K562 treated with DMSO at 1 percent for 4 hours (cell line): Measurements from ENCODE around the gene PLK1. TPM values are rescaled to one million over a fixed set of nuclear protein-coding genes. Genes with fewer than 3 reads are reported as not detected.

Experiments used
- total RNA-seq: library from RNA; unstranded; fragments of 300-600 nt; gene quantifications from 2 replicates; pipeline ENCODE4 v1.2.3, GENCODE V29; 2022; ENCODE audit not compliant: insufficient read depth

Gene PLK1
- total RNA-seq = 110 and 119 TPM in 2 replicates

DNA sequence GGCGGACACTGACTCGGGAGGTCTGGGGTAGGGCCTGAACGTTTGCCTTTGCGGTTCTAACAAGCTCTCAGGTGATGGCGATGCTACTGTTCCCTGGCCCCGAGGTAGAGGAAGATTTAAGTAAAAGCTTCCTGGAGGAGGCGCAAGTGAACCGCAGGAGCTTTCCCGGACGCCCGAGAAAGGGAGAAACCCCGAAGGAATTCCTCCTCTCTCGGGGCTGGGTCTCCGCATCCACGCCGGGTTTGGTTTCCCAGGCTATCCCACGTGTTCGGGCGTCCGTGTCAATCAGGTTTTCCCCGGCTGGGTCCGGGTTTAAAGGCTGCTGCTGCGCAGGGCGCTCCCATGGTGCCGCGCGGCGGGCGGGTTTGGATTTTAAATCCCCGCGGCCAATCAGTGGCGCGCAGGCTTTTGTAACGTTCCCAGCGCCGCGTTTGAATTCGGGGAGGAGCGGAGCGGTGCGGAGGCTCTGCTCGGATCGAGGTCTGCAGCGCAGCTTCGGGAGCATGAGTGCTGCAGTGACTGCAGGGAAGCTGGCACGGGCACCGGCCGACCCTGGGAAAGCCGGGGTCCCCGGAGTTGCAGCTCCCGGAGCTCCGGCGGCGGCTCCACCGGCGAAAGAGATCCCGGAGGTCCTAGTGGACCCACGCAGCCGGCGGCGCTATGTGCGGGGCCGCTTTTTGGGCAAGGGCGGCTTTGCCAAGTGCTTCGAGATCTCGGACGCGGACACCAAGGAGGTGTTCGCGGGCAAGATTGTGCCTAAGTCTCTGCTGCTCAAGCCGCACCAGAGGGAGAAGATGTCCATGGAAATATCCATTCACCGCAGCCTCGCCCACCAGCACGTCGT is at the start of gene PLK1:
TSS of gene PLK1 (plus strand) at position 460 of the 844 bp plus-strand sequence. CDS start at position 504, 44 bp downstream.

DNA sequence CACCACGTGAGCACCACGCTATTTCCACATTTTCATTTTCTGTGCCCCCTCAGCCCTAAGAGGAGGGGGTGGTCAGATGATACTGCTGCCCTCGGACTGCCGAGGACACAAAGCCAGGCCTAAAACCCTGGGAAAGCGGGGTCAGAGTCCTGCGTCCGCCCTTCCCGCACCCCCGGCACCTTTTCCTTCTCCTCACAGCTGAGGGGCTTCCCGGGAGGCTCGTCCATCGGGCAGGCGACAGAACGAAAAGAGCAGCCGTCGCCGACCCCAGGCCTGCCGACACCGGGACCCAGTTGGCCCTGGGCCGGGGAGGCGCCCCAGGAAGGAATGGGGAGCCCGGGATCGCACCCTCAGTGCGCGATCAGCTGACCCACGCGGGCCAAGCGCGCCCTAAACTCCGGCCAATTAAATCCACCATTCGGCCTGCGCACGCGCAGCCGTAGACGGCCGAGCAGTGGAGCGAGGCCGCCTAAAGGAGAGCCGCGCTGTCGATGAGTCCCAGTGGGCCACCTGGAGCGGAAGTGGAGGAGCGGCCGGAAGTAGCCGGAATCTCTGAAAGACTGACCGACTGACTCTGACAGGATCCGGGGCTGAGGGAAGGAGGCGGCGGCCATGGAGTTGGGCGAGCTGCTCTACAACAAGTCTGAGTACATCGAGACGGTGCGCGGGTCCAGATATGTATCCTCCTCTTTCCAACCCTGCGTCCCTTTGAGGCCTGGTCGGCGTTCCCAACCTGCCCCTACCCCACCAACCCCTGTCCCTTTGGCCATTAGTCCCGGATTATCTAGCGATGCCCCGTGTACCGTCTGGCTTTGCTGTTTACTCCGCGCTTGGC is 37.5 kb upstream of the PLK1 start, which contains the start of the genes DCTN5 and PALB2:
TSS of gene DCTN5 (plus strand) at position 536 of the 835 bp plus-strand sequence. CDS start at position 613, 77 bp downstream.
TSS of gene PALB2 (minus strand) at position 380 of the 835 bp plus-strand sequence. CDS start at position 227, 153 bp downstream.

DNA sequence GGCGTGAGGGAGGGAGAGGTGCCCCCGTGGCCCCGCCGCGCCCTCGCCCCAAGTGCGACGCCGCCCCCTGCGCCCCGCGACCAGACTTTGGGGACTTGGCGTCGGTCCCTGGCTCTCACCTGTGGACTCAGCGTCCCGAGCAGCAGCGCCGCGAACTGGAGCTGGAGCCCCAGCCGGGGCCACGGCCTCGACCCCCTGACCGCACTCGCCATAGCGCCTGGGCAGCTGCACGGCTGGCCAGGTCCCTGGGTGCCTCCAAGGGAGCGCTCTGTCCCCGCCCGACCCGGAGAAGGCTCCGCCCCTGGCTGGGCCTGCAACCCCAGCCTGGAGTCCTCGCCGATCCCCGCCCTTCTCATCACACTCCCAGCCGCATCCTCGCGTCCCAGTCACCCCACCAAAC is 34.3 kb downstream of the PLK1 start, which contains the start of gene ERN2:
TSS of gene ERN2 (minus strand) at position 247 of the 400 bp plus-strand sequence. CDS start at position 212, 35 bp downstream.

Other genes with a start within 250 kb of the PLK1 start
- gene COG7, start 225.7 kb upstream of the PLK1 start, total RNA-seq = 7.7 and 9.2 TPM in 2 replicates
- gene GGA2, start 168.4 kb upstream of the PLK1 start, total RNA-seq = 37.5 and 46.3 TPM in 2 replicates
- 7.9 and 9.1 TPM in 2 replicates for gene EARS2, start 121.5 kb upstream of the PLK1 start, total RNA-seq
- 54.4 and 60.7 TPM in 2 replicates for gene UBFD1, start 121.2 kb upstream of the PLK1 start, total RNA-seq
- 153 and 177 TPM in 2 replicates for gene NDUFAB1, start 82.6 kb upstream of the PLK1 start, total RNA-seq
- 8.6 and 10.4 TPM in 2 replicates for gene PALB2, start 37.6 kb upstream of the PLK1 start, total RNA-seq
- gene DCTN5, start 37.4 kb upstream of the PLK1 start, total RNA-seq = 37.9 and 42.7 TPM in 2 replicates
- gene ERN2, start 34.3 kb downstream of the PLK1 start, total RNA-seq = not detected in 2 replicates
- 0.88 and 0.92 TPM in 2 replicates for gene CHP2, start 76.1 kb downstream of the PLK1 start, total RNA-seq
- gene PRKCB, start 157.1 kb downstream of the PLK1 start, total RNA-seq = 154 and 201 TPM in 2 replicates